Measurements from ENCODE around the gene ZSWIM8.
A peak's percentile ranks its signal among the peaks of the same experiment; 100 is the strongest.

DNA sequence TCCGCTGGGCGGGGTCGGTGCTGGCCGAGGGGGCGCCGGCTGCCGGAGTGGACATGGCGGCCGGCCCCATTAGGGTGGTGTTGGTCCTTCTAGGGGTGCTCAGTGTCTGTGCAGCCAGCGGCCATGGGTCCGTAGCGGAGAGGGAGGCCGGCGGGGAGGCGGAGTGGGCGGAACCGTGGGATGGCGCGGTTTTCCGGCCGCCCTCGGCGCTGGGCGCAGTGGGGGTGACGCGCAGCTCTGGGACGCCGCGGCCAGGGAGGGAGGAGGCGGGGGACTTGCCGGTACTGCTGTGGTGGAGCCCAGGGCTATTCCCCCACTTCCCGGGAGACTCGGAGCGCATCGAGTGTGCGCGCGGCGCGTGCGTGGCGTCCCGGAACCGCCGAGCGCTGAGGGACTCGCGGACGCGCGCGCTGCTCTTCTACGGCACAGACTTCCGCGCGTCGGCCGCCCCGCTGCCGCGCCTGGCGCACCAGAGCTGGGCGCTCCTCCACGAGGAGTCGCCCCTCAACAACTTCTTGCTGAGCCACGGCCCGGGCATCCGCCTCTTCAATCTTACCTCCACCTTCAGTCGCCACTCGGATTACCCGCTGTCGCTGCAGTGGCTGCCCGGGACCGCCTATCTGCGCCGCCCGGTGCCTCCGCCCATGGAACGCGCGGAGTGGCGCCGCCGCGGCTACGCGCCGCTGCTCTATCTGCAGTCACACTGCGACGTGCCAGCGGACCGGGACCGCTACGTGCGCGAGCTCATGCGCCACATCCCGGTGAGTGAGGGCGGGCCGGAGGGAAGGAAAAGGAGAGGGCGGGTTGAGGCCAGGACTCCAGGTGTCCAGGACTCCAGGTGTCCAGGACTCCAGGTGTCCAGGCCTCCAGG lies 12.9 kb upstream of the ZSWIM8 start:
- TF ChIP-seq, protein P1, sequence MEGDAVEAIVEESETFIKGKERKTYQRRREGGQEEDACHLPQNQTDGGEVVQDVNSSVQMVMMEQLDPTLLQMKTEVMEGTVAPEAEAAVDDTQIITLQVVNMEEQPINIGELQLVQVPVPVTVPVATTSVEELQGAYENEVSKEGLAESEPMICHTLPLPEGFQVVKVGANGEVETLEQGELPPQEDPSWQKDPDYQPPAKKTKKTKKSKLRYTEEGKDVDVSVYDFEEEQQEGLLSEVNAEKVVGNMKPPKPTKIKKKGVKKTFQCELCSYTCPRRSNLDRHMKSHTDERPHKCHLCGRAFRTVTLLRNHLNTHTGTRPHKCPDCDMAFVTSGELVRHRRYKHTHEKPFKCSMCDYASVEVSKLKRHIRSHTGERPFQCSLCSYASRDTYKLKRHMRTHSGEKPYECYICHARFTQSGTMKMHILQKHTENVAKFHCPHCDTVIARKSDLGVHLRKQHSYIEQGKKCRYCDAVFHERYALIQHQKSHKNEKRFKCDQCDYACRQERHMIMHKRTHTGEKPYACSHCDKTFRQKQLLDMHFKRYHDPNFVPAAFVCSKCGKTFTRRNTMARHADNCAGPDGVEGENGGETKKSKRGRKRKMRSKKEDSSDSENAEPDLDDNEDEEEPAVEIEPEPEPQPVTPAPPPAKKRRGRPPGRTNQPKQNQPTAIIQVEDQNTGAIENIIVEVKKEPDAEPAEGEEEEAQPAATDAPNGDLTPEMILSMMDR (IDR thresholded peaks at IDR 0.05): peak in 1 of 5 experiments; percentile 16
- peak; percentile 69 for TF ChIP-seq POLR2A (IDR thresholded peaks at IDR 0.05)
